Activated CD4-positive, alpha-beta T cell treated with anti-CD3 and anti-CD28 coated beads, Interleukin-2, amount 50 U/mL, for 24 hours (primary cell): ENCODE results near the gene PLCB1.
"Not testable (repeated sequence)": the region's sequence is repeated elsewhere in the genome, so short reads cannot be mapped to it uniquely, and the experiment has no call there.

ENCODE experiments used
- DNase-seq, 2 donors: peaks; one replicate each; pipeline ENCODE4 v3.0.0-alpha.2; 2020; ENCODE audit warnings: low read depth in 1 of 2, low spot score in 1 of 2

The PLCB1 gene

DNA sequence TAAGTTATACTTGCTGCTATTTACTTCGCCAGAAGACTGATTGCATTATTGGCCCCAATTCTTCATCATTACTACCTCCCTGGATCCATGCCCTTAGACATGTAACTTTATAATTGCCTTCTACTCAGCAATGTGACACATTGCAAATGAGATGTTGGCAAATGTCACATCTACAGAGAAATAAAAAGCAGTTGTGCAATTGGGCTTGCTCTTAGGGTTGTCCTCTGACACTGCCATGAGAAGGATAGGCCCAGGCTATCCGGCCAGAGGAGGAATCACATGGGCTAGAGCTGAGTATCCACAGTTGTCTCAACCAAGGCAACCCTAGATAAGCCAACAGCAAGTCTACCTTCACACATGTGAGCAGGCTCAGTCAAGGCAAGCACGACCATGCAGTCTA lies 447.0 kb downstream of the PLCB1 start:
- no peak for DNase-seq

DNA sequence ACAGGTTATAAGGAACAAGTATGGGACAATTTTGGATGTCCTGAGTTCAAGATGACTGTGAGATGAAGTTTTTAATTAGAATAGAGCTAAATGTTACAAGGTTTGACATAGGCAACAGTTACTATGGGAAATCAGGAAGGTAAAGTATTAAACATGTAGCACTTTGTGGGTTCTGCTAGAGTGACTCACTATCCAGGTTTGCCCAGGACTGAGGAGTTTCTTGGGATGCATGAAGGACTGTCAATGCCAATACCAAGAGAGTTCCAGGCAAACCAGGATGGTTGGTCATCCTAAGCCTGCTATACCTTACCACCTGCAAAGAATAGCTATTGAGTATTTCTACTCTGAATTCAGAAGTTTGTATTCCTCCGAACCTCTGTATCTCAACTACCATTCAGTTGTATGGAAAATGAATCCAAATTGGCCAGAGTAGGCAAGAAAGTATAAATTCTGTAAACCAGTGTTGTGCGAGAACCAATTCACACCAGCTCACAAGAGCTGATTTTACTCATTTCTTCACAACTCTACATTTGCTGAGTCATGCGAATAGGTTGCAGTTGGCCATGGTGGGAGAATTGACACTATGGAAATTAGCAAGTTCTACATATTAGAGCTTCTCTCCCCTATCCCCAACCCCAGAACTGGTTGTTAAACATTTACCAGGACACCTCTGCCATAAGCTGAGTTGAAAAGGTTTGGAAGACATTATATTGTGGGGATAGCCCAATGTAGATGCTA lies 449.5 kb downstream of the PLCB1 start:
- DNase-seq = no peak

DNA sequence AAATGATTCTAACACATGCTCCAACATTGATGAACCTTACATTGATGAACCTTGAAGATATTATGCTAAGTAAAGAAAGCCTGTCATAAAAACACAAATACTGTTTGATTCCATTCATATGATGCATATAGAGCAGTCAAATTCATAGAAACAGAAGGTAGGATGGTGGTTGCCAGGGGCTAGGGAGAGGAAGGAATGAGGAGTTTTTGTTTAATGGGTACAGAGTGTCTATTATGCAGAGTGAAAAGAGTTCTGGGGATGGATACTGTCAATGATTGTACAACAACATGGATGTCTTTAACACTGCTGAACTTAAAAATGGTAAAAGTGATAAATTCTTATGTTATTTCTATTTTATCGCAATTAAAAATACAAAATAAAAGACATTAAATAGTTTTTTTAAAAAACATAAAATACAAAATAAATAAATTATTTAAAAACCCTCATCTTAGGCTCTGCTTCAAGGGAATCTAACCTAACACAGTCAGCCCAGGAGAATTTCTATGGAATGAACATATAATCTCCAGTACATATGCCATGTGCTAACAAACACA lies 451.0 kb downstream of the PLCB1 start:
- DNase-seq = no peak

DNA sequence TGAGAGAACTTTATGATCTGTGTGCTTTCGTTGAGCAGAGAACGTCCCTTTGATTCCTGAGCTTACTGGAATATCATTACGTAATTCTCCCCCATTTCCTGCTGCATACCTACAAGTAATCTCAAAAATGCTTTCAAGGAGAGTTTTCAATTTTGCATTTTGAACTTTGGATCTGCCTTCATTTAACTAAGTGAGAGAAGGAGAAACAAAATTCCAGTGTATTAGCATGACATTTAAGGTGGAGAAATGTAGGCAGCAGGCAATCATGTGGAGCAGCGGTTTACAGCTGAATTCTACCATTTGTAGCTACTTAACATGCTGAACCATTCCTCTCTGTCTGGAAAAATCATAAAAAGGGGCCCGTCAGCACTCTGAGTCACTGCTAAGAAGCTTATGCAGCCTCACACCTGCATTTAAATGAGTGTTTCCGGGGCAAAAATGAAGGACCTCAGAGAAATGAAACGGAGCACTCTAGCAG lies 451.5 kb downstream of the PLCB1 start:
- DNase-seq = no peak

DNA sequence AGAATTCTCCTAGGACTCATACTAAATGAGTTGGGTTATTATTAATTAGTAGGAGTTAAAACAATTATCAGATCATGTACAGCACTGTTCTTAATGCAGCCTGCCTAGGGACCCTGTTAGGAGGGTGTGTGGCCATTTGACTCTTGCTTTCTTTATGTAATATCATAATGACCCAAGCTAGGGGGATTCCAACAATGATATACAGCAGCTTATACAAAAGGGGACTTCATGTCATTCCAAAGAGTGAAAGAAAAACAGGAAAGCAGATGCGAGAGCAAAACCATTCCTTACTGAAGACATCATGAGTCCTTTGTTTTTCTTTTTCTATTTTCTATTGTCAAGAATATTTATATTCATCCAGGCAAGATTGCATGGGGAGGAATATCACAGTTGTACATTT lies 455.2 kb downstream of the PLCB1 start:
- DNase-seq = no peak

DNA sequence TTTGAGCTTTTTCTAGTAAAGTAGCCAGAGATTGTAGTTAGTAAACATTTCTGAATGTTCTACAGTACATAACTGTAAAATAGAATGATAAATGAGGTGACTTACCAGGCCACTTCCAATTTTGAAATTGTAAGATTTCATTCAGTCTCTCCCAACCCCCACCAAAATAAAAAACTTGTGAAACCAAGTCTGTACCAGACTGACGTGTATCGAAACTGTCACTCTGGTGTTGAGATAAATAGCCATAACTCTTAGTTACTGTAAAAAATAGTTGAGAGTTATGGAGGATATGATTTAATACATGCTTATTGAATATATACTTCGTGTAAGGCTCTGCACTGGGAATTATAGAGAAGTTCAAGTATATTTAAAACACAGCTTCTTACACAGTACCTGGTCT lies 455.7 kb downstream of the PLCB1 start:
- DNase-seq = no peak

DNA sequence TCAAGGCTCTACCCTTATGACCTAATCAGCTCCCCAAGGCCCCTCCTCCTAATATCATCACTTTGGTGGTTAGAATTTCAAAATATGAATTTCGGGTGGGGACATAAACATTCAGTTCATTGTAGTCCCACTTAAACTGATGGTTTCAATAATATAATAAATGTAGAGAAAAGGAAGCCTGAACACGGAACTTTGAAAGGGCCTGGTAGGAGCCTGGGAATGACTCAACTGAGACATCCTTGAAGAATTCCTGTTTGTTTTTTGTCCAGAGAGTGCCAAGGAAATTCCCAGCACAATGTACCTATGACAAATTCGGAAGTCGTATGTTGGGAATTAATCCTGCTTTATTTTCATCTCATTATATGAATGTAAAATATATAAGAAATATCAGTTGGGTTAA lies 457.9 kb downstream of the PLCB1 start:
- no peak for DNase-seq

DNA sequence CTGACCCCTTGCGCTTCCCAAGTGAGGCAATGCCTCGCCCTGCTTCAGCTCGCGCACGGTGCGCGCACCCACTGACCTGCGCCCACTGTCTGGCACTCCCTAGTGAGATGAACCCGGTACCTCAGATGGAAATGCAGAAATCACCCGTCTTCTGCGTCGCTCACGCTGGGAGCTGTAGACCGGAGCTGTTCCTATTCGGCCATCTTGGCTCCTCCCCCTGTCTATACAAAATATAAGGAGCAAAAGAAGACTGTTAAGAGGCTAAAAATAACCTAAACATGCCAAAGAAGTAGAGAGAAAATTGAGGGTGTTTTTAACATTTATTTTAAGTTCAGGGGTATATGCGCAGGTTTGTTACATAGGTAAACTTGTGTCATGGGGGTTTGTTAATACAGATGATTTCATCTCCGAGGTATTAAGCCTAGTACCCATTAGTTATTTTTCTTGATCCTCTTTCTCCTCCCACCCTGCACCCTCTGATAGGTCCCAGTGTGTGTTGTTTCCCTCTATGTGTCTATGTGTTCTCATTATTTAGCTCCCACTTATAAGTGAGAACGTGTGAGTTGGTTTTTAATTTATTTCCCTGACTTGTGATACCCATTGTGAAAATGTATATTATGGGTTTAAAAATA lies 469.0 kb downstream of the PLCB1 start:
- DNase-seq = not testable (repeated sequence)

DNA sequence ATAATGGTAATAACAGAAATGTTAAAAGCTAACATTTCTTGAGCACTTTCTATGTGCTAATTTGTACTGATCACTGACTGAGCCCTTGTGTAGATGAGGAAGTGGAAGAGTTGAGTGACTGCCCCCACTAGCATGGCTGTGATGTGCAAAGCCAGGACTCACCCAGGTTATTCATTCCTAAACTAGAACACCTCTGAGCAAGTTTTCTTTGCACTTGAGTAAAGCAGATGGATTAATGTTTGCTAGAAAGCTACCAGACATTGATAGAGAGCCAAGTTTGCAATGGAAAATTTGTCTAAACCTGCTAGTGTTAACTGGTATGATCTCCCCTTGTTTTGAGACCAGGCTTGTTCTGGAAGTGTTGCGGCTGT lies 469.5 kb downstream of the PLCB1 start:
- no peak for DNase-seq

DNA sequence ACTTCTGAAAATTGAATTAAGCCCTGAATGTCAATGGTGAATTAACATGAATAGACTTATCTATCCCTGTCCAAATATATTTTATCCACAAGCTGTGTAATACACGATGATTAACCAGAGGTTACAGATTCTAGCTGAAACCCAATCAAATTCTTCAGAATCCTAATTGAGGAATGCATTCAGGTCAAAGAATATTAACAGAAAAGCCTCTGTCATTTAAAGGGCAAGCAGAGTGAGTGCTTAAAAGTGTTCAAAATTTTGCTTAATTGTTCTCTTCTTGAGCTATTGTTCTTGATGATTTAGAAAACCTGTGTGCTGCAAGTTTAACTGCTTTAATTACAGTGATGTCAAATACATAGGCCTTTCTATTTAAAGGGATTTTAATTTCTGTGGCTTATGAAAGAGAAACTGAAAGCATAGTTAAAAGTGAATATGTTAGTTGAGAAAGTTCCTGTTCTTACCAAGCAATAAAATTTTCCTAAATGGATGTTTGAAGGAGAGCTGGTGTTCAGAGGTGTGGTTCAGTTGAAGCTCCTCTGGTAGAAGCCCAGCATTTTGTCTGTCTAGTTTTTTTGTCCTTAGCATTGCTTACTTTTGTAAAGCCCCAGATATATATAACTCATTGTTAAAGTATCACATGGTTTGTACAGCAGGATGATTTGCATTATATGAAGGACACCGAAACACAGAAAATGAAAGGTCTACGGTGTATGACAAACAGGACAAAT lies 470.5 kb downstream of the PLCB1 start:
- no peak for DNase-seq

DNA sequence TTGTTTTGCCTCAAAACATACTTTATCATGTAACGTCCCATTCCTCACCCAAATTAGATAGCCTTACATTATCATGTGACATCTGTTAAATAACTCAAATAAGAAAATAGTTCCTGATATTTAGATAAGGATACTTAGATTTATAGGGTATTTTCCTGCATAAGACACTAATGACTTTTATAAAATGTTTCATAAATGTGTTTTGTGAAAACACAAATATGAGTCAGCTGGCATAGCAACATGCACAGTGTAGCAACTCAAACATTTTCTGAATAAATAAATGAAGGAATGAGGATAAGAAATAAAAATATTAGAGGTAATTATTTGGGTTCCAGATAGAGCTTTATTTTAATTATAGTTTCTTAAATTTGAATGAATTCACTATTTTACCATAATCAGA lies 476.4 kb downstream of the PLCB1 start:
- DNase-seq = no peak

DNA sequence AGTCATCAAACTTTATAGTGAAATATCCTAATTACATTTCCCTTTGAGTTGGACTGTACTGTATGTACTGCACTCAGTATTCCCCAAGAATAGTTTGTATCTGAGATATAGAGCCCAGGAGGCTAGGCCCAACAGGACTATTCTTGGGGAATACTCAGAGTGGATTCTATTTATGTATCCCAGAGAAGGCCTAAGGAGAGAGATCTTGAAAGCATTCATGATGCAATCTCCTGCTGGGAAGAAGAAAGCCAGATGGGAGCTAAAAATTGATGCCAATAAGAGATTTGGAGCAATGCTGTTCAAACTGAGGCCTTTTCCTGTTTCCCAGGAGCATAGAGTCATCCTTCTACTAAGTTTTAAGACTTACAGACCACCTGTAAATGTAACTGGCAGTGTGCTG lies 484.7 kb downstream of the PLCB1 start:
- no peak for DNase-seq

DNA sequence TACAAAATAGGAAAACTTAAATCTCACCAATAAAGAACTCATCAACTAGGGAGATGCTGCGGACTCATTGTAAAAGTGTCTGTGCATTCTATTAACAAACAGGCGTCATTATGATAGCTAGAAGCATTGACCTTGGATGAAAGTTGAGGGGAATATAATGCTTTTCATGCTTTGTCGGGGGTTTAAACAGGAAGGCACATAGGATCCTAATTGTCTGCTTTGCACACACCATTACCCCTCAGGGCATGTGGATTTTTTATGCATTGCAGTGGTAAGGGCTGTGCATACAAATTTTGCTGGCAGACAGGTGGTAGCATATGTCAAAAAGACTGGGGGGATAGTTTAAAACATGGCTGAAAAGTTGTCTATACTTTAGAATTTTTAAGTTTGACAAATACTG lies 488.9 kb downstream of the PLCB1 start:
- DNase-seq = no peak

DNA sequence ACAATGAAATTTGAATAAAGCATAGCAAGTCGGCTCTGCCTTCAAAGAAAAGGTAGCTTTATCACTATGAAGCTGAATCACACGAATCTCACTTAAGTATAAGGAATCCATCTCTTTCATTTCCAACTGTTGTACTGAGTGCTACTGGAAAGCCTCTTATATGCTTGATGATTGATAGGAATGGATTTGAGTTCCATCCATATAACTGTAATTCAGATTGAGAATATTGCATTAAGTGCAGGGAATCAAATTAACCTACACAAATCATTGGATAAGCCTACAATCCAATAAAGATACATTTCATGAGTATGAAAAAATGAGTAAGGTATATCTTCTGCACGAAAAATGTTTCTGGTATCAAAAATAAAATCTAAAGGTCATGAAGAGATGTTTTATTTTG lies 492.0 kb downstream of the PLCB1 start:
- no peak for DNase-seq

DNA sequence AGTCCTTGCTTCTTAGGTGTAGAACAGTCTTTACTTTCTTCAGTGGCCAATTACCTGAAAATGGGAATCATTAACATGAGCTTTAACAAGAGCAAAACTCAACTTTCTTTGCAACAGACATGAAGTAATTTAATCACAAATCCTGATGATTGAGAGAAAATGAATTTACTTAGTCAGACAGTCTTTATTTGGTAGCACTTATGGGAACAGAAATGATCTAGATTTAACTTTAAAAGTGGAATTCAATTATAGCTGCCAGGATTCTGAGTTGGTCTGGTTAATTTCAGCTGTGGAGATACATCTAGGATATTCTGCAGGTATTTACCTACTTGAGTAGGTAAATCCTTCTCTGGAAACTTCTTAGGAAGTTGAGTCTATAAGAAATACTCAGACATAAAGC lies 492.6 kb downstream of the PLCB1 start:
- no peak for DNase-seq

DNA sequence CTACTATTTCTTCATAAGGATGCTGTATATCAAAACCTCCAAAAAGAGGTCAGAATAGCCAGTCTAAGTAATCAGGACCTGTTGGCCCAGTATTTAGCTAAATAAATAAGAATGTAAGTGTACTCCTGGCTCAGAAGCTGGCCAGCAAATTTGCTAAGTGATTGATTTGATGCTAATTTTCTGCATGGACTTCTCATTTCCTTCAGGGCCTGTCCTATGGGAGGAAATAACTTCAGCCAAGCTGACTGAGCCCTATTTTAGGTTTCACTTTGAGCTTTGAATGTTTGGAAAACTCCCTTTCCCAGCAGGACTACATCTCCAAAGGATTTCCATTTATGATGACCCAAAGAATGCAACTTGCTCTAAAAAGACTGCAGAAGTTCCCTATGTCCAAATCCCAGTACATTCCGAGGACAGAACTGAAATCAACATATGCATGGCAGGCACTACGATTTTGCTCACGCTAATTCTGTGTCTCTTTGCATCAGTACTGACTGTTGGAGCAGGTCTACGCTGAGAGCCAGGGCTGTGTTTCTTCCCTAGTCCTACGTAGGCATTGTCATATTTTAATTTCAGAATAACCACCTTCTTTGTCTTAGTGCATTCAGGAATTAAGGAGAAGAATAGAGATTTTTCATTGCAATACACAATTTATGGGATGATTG lies 495.4 kb downstream of the PLCB1 start:
- no peak for DNase-seq

DNA sequence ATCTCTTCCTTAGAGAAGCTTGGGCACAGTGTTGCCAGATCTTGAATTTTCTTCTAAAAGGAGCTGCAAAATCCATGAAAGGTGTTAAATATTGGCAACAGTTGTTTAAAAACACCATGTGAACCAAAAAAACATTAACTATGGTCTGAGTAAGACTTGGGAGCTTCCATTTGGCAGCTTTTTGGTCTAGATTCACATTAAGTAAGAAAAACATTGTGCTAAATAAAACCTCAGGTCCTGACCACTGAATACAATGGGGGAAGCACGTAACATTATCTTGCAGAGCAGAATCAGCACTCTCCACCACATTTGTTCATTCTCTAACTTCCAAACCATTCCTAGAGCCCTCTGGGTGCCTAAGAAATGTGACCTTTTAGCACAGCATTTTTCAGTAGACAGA lies 499.2 kb downstream of the PLCB1 start:
- no peak for DNase-seq

DNA sequence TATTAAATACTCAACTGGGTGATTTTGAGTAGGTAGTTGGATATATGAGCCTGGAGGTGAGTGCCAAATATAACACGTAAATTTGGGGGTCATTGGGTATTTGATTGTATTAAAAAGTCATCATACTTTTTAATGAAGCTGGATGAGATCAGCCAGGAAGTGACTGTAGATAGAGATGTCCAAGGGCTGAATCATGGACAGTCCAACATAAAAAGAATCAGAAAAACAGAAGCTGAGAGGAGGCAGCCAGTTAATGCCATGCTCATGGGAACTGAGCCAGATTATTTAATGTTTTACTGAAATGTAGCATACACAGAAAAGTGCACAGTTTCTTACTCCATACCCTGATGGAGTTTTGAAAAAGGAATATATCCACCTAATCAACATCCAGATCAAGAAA lies 501.3 kb downstream of the PLCB1 start:
- DNase-seq = no peak

DNA sequence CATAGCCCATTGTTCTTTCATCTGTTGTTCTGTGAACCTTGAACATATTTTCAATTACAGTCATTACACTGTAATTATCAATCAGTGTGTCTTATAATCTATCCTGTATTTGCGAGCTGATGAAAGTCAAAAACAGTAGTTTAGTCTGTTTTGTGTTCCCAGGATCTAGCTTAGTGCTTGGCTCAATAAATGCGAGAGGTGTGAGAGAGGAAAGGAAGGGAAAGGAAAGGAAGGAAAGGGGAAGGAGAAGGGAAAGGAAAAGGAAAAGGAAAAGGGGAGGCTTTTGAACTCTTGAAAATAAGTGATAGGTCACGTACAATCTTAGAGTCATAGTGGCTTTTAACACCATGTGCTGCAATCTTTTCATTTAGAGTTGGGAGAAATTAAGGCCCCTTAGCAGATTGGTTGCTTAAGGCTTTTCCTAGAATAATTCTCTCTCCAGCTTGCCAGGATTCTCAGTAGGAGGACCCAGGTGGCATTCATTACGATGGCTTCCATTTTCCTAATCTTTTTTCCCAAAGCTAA lies 503.0 kb downstream of the PLCB1 start:
- DNase-seq = no peak

DNA sequence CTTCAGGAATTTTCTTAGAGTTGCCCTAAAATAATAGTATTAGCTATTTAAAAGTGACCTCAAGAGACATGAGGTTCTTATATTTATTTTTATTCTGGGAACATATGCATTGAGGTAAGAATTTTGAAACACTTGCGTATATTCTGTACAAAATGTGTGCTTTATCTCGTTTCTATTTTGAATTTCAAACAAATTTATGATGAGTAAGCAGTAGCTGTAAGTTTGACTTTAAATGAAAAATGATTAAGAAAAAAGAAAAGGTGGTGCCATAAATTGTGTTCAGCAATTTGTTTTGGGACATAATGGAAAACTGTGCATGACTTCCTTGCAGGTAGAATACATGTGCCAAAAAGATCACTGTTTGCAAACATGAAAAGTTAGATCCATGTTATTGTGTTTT lies 503.8 kb downstream of the PLCB1 start:
- no peak for DNase-seq

DNA sequence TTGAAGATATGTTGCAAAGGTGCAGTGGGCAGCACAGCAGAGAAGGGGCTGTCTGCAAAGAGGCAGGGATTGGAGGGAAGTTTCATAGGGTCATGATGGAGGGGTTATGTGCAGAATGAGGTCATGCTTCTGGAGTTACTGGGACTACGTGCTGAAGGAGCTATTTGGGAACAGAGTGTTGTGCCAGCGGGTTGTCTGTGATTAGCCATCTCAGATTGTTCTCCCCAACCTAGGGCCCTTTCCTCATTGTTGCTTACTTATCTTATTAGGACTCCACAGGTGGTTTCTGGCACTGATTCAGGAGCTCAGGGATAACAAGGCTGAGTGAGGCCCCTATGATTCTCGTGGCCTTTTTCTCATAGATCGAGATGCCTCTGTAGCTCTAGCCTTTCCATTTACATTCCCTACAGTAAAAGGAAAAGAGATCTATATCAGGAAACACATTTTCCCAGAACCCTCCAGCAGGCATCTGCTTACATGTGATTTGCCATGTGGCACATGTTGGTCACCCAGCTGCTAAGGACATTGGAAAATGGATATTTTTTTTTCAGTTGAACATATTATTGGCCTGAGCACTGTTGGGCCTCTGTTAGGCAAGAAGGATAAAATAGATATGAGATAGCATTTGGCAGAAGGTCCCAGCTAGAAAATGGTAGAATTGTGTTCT lies 507.2 kb downstream of the PLCB1 start:
- no peak for DNase-seq
